T-helper 1 cell treated with Interleukin-12 subunit alpha and Interleukin-12 subunit beta and Interleukin-4 antibody, amounts not matched to agents 30 μg/mL and 1 μg/mL, for 36 hours (primary cell): ENCODE data around the gene KCNK5.

Source experiments
- H3K27ac Mint-ChIP-seq: one replicate; pipeline ENCODE4 v1.8.0; 2021; ENCODE audit warnings: mild to moderate bottlenecking, mixed read lengths
- H3K27me3 Mint-ChIP-seq: one replicate; pipeline ENCODE4 v1.8.0; 2021; ENCODE audit warnings: low read depth, mixed read lengths
- H3K36me3 Mint-ChIP-seq: one replicate; pipeline ENCODE4 v1.8.0; 2021; ENCODE audit warnings: low read depth, mixed read lengths
- H3K4me1 Mint-ChIP-seq: one replicate; pipeline ENCODE4 v1.8.0; 2021; ENCODE audit warnings: low read depth, mixed read lengths
- H3K4me3 Mint-ChIP-seq: one replicate; pipeline ENCODE4 v1.8.0; 2021; ENCODE audit warnings: mild to moderate bottlenecking, moderate library complexity, mixed read lengths
- H3K9me3 Mint-ChIP-seq: one replicate; pipeline ENCODE4 v1.8.0; 2021; ENCODE audit warnings: mixed read lengths

KCNK5 gene

GRCh38 chr6:39143238-39143930 is 85.9 kb downstream of the KCNK5 start:
- Mint-ChIP-seq H3K36me3 (no peaks in the 10 kb centered on the region), H3K27ac (no peak overlapping the region), H3K9me3 (no peaks in the 10 kb centered on the region), H3K4me3 (no peak overlapping the region), H3K27me3 (peaks cover 6% of the 10 kb centered on the region), H3K4me1 (peaks cover 4% of the 10 kb centered on the region)

DNA sequence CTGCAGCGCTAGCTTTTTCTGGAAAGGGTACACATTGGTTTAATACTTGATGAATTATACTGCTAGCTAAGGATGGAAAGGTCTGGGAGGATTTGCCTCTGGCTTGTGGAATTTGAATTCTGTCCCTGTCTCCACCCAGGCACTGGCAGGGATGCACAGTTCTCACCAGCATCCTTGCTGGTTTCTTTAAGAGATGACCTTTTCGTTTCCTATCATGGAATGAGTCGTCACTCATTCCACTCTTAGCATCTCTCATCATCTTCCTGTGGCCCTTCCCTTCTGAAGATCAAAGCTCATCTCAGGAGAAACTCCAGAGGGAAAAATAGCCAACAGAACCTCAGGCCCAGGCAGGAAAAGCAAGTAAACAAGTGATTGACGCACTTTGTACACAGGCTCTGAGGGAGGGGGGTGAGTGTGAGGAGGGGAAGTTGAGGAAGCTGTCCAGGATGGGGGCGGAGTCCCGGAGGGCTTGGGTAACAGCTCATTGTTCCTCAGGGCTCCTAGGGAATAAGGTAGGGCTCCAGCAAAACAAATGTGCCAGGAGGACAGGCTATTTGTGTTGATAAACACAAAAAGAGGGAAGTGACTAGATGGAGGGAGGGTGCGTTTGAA is 88.6 kb downstream of the KCNK5 start:
- H3K4me3 Mint-ChIP-seq: no peak overlapping the region
- no peaks in the 10 kb centered on the region for H3K9me3 Mint-ChIP-seq
- H3K27ac Mint-ChIP-seq: no peak overlapping the region
- peaks cover 5% of the 10 kb centered on the region for H3K27me3 Mint-ChIP-seq
- H3K36me3 Mint-ChIP-seq: no peaks in the 10 kb centered on the region
- no peaks in the 10 kb centered on the region for H3K4me1 Mint-ChIP-seq
